ENCODE data around the gene GPR162.
A peak's percentile ranks its signal among the peaks of the same experiment; 100 is the strongest.

The GPR162 gene

DNA sequence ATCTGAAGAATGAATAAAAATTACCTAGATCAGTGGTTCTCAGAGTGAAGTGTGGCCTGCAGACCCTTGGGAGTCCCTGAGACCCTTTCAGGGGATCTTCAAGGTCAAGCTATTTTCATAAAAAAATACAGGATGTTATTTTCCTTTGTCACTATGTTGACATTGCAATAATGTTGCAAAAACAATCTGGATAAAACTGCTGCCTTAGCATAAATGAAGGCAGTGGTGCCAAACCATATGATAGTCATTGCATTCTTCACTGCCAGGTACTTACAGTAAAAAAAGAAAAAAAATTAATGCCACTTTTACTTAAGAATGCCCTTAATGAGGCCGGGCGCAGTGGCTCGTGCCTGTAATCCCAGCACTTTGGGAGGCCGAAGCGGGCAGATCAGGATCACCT is 34.3 kb upstream of the GPR162 start:
- H3K4me3 ChIP-seq (replicated peaks in 1 of 2; ENCODE audit: low read depth in 2 of 2, low read length in 2 of 2): no peak overlapping the region
- DNase-seq (ENCODE audit: low read depth in 2 of 2): no peak
- TF ChIP-seq, protein P1, sequence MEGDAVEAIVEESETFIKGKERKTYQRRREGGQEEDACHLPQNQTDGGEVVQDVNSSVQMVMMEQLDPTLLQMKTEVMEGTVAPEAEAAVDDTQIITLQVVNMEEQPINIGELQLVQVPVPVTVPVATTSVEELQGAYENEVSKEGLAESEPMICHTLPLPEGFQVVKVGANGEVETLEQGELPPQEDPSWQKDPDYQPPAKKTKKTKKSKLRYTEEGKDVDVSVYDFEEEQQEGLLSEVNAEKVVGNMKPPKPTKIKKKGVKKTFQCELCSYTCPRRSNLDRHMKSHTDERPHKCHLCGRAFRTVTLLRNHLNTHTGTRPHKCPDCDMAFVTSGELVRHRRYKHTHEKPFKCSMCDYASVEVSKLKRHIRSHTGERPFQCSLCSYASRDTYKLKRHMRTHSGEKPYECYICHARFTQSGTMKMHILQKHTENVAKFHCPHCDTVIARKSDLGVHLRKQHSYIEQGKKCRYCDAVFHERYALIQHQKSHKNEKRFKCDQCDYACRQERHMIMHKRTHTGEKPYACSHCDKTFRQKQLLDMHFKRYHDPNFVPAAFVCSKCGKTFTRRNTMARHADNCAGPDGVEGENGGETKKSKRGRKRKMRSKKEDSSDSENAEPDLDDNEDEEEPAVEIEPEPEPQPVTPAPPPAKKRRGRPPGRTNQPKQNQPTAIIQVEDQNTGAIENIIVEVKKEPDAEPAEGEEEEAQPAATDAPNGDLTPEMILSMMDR (IDR thresholded peaks at IDR 0.05; ENCODE audit: low read depth, low read length): no peak

DNA sequence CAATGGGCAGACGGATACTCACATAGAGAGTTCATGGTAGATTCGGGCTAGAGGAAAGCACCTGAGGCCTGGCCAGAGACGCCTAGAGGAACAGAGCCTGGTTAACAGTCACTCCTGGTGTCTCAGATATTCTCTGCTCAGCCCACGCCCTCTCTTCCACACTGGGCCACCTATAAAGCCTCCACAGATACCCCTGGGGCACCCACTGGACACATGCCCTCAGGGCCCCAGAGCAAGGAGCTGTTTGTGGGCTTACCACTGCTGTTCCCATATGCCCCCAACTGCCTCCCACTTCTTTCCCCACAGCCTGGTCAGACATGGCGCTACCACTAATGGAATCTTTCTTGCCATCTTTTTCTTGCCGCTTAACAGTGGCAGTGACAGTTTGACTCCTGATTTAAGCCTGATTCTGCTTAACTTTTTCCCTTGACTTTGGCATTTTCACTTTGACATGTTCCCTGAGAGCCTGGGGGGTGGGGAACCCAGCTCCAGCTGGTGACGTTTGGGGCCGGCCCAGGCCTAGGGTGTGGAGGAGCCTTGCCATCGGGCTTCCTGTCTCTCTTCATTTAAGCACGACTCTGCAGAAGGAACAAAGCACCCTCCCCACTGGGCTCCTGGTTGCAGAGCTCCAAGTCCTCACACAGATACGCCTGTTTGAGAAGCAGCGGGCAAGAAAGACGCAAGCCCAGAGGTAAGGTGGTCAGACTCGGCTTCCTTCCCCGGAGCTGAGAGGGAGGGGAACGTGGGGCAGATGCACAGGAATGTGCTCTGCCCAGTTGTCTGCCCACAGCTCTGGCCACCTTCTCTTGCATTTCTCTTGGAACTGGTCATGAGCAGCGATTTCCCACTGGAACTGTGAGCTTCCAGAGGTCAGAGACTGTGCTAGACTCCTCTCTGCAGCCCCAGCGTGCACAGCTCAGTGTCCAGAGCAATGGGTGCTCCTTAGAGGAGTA is 32.4 kb upstream of the GPR162 start, which contains the start of gene CD4:
Gene CD4, plus strand, starts transcription at position 557 of the 953 bp plus-strand sequence. CDS start 10,611 bp downstream, outside the sequence.
- no peak for DNase-seq (ENCODE audit: low read depth in 2 of 2)
- TF ChIP-seq, protein P1 (IDR thresholded peaks at IDR 0.05; ENCODE audit: low read depth, low read length): no peak
- no peak within 1 kb of the TSS for H3K4me3 ChIP-seq (replicated peaks in 1 of 2; ENCODE audit: low read depth in 2 of 2, low read length in 2 of 2)

DNA sequence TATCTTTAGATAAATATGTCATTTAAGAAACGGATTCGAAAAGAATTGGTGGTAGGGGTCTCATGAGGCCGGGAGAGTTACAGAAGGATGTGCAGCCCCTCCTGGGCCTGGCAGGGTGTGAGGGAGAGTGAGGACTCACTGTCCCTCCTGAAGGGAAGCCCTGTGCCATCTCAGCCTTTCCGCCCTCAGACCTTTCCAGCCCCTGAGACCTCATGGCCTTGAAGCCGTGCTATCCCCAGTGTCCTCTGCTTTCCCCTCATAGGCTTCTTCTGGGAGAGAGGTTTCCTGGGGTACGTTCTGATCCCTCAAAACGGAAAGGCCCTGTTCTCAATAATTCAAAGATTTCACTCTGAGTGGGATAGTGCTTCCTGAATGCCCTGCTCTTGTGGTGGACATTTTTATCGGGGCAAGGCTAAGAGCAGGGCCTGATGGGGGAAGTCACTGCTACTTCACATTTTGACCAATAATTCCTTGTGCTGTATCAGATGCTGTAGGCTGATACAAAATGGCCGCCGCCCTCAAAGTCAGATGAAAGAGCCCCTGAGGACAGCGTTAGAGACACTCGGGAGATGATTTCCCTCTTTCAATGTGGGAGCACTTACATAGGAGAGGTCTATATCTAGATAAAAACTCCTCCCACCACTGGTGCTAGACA is 31.0 kb upstream of the GPR162 start:
- DNase-seq (ENCODE audit: low read depth in 2 of 2): no peak
- TF ChIP-seq, protein P1 (IDR thresholded peaks at IDR 0.05; ENCODE audit: low read depth, low read length): no peak
- H3K4me3 ChIP-seq (replicated peaks in 1 of 2; ENCODE audit: low read depth in 2 of 2, low read length in 2 of 2): no peak overlapping the region

DNA sequence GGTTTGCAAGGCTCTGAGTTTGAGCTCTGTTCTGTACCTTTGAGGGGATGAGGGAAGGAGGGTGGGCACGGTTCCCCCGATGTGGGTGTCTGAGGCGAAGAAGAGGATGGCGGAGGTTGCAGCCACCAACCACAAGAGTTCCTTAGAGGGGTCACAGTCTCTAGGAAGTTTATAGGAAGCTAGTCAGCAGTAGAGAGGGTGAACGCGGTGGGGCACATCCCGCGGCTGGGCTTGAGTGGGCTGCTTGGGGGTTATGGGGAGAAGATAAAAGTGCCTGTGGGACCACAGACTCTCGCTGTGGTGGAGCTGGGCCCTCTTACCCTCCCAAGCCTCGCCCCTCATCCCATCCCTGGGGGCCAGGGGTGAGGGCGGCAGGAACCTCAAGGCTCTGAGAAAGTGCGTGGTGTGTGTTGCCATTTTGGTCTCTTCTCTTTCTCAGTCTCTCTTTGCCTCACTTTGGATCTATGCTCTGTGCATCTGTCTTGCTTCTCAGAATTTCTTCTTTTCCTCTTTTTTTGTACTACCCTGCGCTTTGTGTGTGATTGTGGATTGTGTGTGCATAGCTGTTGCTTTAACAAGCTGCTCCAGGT is 29.6 kb upstream of the GPR162 start:
- TF ChIP-seq, protein P1 (IDR thresholded peaks at IDR 0.05; ENCODE audit: low read depth, low read length): no peak
- DNase-seq (ENCODE audit: low read depth in 2 of 2): no peak
- no peak overlapping the region for H3K4me3 ChIP-seq (replicated peaks in 1 of 2; ENCODE audit: low read depth in 2 of 2, low read length in 2 of 2)

DNA sequence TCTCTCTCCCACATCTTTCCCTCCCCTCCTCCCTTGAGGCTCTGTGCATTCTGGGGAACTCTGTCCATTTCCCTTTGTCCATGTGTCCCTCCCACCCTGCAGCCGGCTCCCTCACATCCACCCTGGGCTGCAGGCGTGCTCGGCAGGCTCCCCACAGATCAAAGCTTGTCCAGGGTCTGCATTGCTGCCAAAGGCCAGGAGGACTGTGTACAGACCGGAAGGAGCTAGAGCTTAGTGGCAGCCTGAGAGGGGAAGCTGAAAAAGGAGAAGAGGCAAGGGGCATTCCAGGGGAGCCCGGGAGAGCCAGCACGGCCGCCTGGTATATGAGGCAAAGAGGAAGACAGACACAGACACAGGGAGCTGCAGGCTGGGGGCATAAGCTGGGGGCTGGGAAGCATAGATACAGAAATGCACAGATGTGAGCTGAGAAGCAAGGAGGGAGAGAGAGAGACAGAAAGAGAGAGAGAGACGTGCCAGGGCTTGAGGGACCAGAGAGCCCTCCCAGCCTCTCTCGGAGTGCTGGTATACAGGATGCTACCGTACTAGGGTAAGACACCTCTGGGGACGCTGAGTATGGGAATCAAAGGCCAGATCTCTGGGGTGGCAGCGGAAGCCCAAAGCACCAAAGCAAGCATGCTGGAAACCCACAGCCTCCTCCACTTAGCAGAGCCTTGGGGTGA is 29.0 kb upstream of the GPR162 start:
- H3K4me3 ChIP-seq (replicated peaks in 1 of 2; ENCODE audit: low read depth in 2 of 2, low read length in 2 of 2): no peak overlapping the region
- TF ChIP-seq, protein P1 (IDR thresholded peaks at IDR 0.05; ENCODE audit: low read depth, low read length): no peak
- peak in 1 of 2 donors; percentile 23 for DNase-seq (ENCODE audit: low read depth in 2 of 2)

DNA sequence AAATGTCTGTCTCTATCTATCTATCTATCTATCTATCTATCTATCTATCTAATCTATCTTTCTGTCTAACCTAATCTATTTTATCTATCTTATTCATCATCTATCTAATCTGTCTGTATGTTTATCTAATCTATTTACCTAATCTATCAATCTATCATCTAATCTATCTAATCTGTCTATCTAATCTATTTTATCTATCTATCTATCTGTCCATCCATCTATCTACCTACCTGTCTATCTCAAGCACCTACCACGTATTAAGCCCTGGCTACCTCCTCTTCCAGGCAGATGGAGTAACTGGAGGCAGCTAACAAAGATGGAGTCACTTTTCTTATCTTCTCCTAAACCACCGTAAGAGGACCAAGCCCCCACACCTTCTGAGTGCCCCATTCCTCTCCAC is 26.5 kb upstream of the GPR162 start:
- TF ChIP-seq, protein P1 (IDR thresholded peaks at IDR 0.05; ENCODE audit: low read depth, low read length): no peak
- no peak for DNase-seq (ENCODE audit: low read depth in 2 of 2)
- no peak overlapping the region for H3K4me3 ChIP-seq (replicated peaks in 1 of 2; ENCODE audit: low read depth in 2 of 2, low read length in 2 of 2)
